Lung (tissue), 12 donors: ENCODE results near the gene ERCC2. TPM values are rescaled to one million over a fixed set of nuclear protein-coding genes. Genes with fewer than 3 reads are reported as not detected.

Experiments used
- ATAC-seq: fragments of 200-7000 bp; cut with Tn5 transposase; one replicate; pipeline ENCODE4 v1.9.1; 2020; ENCODE audit warnings: moderate number of reproducible peaks; ENCODE audit not compliant: insufficient read depth, low FRiP score
- DNase-seq, 3 donors: peaks; one replicate each; pipeline ENCODE4 v3.0.0-alpha.2; 2013 to 2017
- H3K27ac ChIP-seq, 2 donors: one replicate each; pipeline ENCODE4 v1.5.1; 2013; ENCODE audit warnings: mild to moderate bottlenecking in 2 of 2, moderate library complexity in 2 of 2, control low read depth in 1 of 2, inconsistent platforms in 1 of 2, low read depth in 1 of 2, low read length in 1 of 2
- H3K27me3 ChIP-seq, 3 donors: one replicate each; pipeline ENCODE4 v1.5.1; 2013; ENCODE audit warnings: low read length in 2 of 3; ENCODE audit not compliant: control insufficient read depth in 3 of 3, insufficient read depth in 3 of 3
- H3K36me3 ChIP-seq, 4 donors: one replicate each; pipeline ENCODE4 v1.5.1; 2013; ENCODE audit warnings: low read length in 4 of 4, mild to moderate bottlenecking in 1 of 4, moderate library complexity in 1 of 4; ENCODE audit not compliant: control insufficient read depth in 4 of 4, insufficient read depth in 4 of 4
- H3K4me1 ChIP-seq, 5 donors: one replicate each; pipeline ENCODE4 v1.5.1; 2013; ENCODE audit warnings: low read length in 5 of 5, mild to moderate bottlenecking in 2 of 5, moderate library complexity in 1 of 5; ENCODE audit not compliant: control insufficient read depth in 5 of 5, insufficient read depth in 5 of 5
- H3K4me3 ChIP-seq: one replicate; pipeline ENCODE4 v1.5.1; 2013; ENCODE audit warnings: mild to moderate bottlenecking, control low read depth, moderate library complexity
- H3K9ac ChIP-seq, 2 donors: one replicate each; pipeline ENCODE4 v1.5.1; 2013; ENCODE audit warnings: low read length in 2 of 2, control low read depth in 1 of 2; ENCODE audit not compliant: insufficient read depth in 1 of 2
- H3K9me3 ChIP-seq, 4 donors: one replicate each; pipeline ENCODE4 v1.5.1; 2013; ENCODE audit warnings: low read length in 3 of 4, mild to moderate bottlenecking in 1 of 4, moderate library complexity in 1 of 4; ENCODE audit not compliant: control insufficient read depth in 4 of 4, insufficient read depth in 3 of 4
- WGBS, 2 donors: extraction: QIAGEN DNeasy Blood & Tissue Kit; methylation state at CpG; one replicate each; pipeline ENCODE4 v1.1.7; 2013; 5-methylcytosine and 5-hydroxymethylcytosine counted together
- polyA plus RNA-seq, 2 donors: library from polyadenylated mRNA; stranded (reverse); fragments of 200-250 nt; gene quantifications; one replicate each; pipeline ENCODE4 v1.2.1, GENCODE V29; 2013
- total RNA-seq, 2 donors: library from RNA; depleted of rRNA in 1 of 2; stranded (reverse); fragments of >200 nt in 1 of 2; gene quantifications; one replicate each; pipeline ENCODE4 v1.2.1, GENCODE V29; 2014 to 2021
- TF ChIP-seq, protein P1 (sequence below): IDR thresholded peaks from 2 replicates; pipeline ENCODE4 v1.5.1; 2012; ENCODE audit warnings: mild to moderate bottlenecking; ENCODE audit errors: control extremely low read depth, extremely low read depth
- donor health status: control.
- donor health status: control.
- donor health status: Bipolar disorder and iron deficiency.
- donor health status: healthy.
- donor health status: DM: yes; HTN: yes; CAD: no.

ERCC2 gene
- total and polyA plus RNA-seq, 4 donors = 11.9 to 19.9 (median 16.3) TPM

DNA sequence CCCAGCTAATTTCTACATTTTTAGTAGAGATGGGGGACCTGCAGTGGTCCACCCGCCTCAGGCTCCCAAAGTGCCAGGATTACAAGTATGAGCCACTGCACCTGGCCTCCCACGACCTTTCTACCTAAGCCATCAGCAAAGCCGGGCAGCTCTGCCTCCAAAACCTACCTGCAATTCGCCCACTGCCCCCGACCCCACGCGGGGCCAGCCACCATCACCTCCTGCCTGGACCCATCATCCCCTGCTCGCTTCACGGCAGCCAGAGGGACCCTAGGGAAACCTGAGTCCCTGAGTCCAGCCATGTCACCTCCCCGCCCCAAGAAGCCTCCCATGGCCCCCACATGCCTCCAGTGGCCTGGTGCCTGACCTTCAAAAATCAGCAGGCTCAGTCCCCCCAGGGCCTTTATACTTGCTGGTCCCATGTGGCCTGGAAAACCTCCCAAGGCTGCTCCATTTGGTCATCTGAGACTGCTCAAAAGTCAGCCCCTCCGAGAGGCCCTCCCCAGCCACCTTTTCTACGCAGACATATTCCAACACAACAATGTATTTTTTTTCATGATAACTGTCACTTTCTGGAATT, 12.1 kb downstream of the ERCC2 start:
- ATAC-seq = no peak
- Histone ChIP-seq H3K9me3 (no peaks in the 10 kb centered on the region), H3K4me1 (no peaks in the 10 kb centered on the region), H3K27ac (no peak overlapping the region), H3K36me3 (peaks cover 2 to 33% (median 25%) of the 10 kb centered on the region in 4 donors), H3K9ac (no peak overlapping the region), H3K27me3 (no peaks in the 10 kb centered on the region), H3K4me3 (no peak overlapping the region)
- TF ChIP-seq, protein P1, sequence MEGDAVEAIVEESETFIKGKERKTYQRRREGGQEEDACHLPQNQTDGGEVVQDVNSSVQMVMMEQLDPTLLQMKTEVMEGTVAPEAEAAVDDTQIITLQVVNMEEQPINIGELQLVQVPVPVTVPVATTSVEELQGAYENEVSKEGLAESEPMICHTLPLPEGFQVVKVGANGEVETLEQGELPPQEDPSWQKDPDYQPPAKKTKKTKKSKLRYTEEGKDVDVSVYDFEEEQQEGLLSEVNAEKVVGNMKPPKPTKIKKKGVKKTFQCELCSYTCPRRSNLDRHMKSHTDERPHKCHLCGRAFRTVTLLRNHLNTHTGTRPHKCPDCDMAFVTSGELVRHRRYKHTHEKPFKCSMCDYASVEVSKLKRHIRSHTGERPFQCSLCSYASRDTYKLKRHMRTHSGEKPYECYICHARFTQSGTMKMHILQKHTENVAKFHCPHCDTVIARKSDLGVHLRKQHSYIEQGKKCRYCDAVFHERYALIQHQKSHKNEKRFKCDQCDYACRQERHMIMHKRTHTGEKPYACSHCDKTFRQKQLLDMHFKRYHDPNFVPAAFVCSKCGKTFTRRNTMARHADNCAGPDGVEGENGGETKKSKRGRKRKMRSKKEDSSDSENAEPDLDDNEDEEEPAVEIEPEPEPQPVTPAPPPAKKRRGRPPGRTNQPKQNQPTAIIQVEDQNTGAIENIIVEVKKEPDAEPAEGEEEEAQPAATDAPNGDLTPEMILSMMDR = no peak
- no peak for DNase-seq
- WGBS, 2 donors = 95 to 96% methylated on average over 12 of the region's 12 CpGs

DNA sequence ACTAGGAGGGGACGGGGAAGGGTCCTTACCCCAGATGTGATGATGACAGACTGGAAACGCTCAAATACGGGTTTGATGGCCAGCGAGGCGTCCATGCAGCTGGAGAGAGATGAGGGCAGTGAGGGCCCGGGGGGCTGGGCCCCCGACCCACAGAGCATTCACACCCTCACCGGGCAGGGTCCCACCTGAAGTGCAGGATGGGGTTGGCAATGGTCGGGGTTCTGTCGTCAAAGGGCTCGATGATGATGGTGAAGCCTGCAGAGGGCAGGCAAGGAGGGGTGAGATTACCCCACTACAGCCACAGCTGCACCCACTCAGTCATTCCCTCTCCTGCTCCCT, 13.0 kb downstream of the ERCC2 start:
- 92 to 96% methylated on average over 11 of the region's 11 CpGs for WGBS, 2 donors
- peaks cover under 1 to 37% (median 29%) of the 10 kb centered on the region in 4 donors for H3K36me3 ChIP-seq
- ATAC-seq (no peak), DNase-seq (no peak)
- H3K4me1 ChIP-seq = no peaks in the 10 kb centered on the region
- H3K4me3 ChIP-seq = no peak overlapping the region
- H3K9me3 ChIP-seq = no peaks in the 10 kb centered on the region
- TF ChIP-seq, protein P1 = no peak
- no peak overlapping the region for H3K27ac ChIP-seq
- no peaks in the 10 kb centered on the region for H3K27me3 ChIP-seq
- no peak overlapping the region for H3K9ac ChIP-seq

DNA sequence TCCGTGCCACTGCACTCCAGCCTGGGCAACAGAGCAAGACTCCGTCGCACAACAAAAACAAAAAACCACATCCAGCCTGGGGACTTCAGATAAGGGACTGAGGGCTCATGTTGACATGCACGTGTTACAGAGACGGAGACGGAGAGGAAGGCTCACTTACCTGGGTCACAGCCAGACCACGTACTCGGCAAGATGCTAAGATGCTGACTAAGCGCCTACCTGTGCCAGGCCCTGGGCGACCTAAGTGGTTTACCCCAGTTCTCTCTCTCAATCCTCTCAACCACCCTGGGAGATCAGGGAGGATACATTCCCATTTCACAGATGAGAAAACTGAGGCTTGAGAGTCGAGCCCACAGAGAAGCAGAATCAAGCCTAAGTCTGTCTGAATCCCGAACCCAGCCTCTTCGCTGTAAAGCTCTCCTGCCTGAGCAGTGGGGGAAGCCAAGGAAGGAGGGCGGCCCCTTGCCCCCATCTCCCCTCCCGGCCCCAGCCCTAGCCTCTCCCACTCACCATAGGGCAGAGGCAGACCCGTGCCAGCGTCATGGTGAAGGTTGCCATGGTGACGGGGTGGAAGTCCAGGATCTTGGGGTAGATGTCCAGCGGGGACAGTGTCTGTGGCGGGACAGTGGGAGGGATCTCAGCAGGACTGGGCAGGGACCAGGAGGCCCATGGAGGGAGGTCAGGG, 13.5 kb downstream of the ERCC2 start:
- no peaks in the 10 kb centered on the region for H3K9me3 ChIP-seq
- no peaks in the 10 kb centered on the region for H3K4me1 ChIP-seq
- DNase-seq (no peak), ATAC-seq (no peak)
- H3K27me3 ChIP-seq = no peaks in the 10 kb centered on the region
- WGBS, 2 donors = 92 to 95% methylated on average over 20 of the region's 20 CpGs
- no peak overlapping the region for H3K9ac ChIP-seq
- H3K27ac ChIP-seq = no peak overlapping the region
- peaks cover 3 to 42% (median 29%) of the 10 kb centered on the region in 4 donors for H3K36me3 ChIP-seq
- TF ChIP-seq, protein P1 = no peak
- H3K4me3 ChIP-seq = no peak overlapping the region
